Smooth muscle cell (in vitro differentiated cells): ENCODE results near the gene ATP4B. TPM values are rescaled to one million over a fixed set of nuclear protein-coding genes. Genes with fewer than 3 reads are reported as not detected.

Experiments
- DNase-seq: peaks from one replicate; lab custom pipeline; 2025; ENCODE audit not compliant: unreplicated experiment; lab: John Stamatoyannopoulos, UW
- H2AFZ ChIP-seq: fragments of 200-600 bp; sonication (generic); 2 replicates; pipeline ENCODE4 v1.6.0; 2016; ENCODE audit warnings: antibody characterized with exemption, low read depth, mild to moderate bottlenecking
- H3F3A ChIP-seq: fragments of 200-600 bp; sonication (generic); 2 replicates; pipeline ENCODE4 v1.6.0; 2017; ENCODE audit warnings: antibody characterized with exemption, low read depth
- H3K27ac ChIP-seq: fragments of 200-600 bp; sonication (generic); 2 replicates; pipeline ENCODE4 v1.5.1; 2016; ENCODE audit warnings: low read depth, mild to moderate bottlenecking
- H3K27me3 ChIP-seq: fragments of 200-600 bp; sonication (generic); 2 replicates; pipeline ENCODE4 v1.6.1; 2016; ENCODE audit warnings: low read depth, mild to moderate bottlenecking
- H3K36me3 ChIP-seq: fragments of 200-600 bp; sonication (generic); 2 replicates; pipeline ENCODE4 v1.5.1; 2016; ENCODE audit warnings: low read depth
- H3K4me1 ChIP-seq: fragments of 200-600 bp; sonication (generic); 2 replicates; pipeline ENCODE4 v1.5.1; 2016; ENCODE audit warnings: low read depth
- H3K4me2 ChIP-seq: fragments of 200-600 bp; sonication (generic); 2 replicates; pipeline ENCODE4 v1.6.0; 2016; ENCODE audit warnings: mild to moderate bottlenecking
- H3K4me3 ChIP-seq: fragments of 200-600 bp; sonication (generic); 2 replicates; pipeline ENCODE4 v1.5.1; 2016; ENCODE audit warnings: mild to moderate bottlenecking
- H3K79me2 ChIP-seq: fragments of 200-600 bp; sonication (generic); 2 replicates; pipeline ENCODE4 v1.6.0; 2016; ENCODE audit warnings: low read depth, mild to moderate bottlenecking
- H3K9ac ChIP-seq: fragments of 200-600 bp; sonication (generic); 2 replicates; pipeline ENCODE4 v1.6.0; 2016; ENCODE audit warnings: low read depth
- H3K9me3 ChIP-seq: fragments of 200-600 bp; sonication (generic); replicated peaks from 2 replicates; pipeline ENCODE4 v1.5.1; 2016; ENCODE audit warnings: low read depth
- H4K20me1 ChIP-seq: fragments of 200-600 bp; sonication (generic); 2 replicates; pipeline ENCODE4 v1.6.0; 2016; ENCODE audit warnings: low read depth
- CTCF ChIP-seq: fragments of 200-600 bp; sonication (generic); IDR thresholded peaks from 2 replicates; pipeline ENCODE4 v1.5.1; 2017; ENCODE audit warnings: borderline replicate concordance, mild to moderate bottlenecking, antibody characterized with exemption; ENCODE audit not compliant: insufficient read depth, poor library complexity, severe bottlenecking
- WGBS: methylation state at CpG from one replicate; pipeline ENCODE4 v1.1.7; 2016; ENCODE audit warnings: low lambda C conversion rate; 5-methylcytosine and 5-hydroxymethylcytosine counted together
- polyA plus RNA-seq: library from polyadenylated mRNA; unstranded; fragments of >200 nt; fragmentation: Nextera tagmentation; extraction: Ambion mirVana; gene quantifications from 2 replicates; pipeline ENCODE4 v1.2.1, GENCODE V29; 2016
- total RNA-seq: library from RNA; depleted of rRNA; stranded (reverse); fragments of >200 nt; gene quantifications from 2 replicates; pipeline ENCODE4 v1.2.3, GENCODE V29; 2014

Gene ATP4B
- total and polyA plus RNA-seq, 2 experiments from 2014 or later = not detected

- no peak for TF ChIP-seq CTCF
- Histone ChIP-seq H3K9ac (no peak overlapping the region), H3K4me1 (no peaks in the 10 kb centered on the region), H3K27me3 (no peaks in the 10 kb centered on the region), H3K9me3 (no peaks in the 10 kb centered on the region), H2AFZ (no peak overlapping the region), H3K4me2 (no peak overlapping the region), H3K4me3 (no peak overlapping the region), H3K36me3 (no peaks in the 10 kb centered on the region), H3K27ac (no peak overlapping the region), H3K79me2 (no peaks in the 10 kb centered on the region), H3F3A (no peaks in the 10 kb centered on the region), H4K20me1 (no peaks in the 10 kb centered on the region)
- WGBS = 91% methylated on average over 15 of the region's 15 CpGs
- no peak for DNase-seq
Measured at GRCh38 chr13:113655346-113656002, 2.5 kb downstream of the ATP4B start.

DNA sequence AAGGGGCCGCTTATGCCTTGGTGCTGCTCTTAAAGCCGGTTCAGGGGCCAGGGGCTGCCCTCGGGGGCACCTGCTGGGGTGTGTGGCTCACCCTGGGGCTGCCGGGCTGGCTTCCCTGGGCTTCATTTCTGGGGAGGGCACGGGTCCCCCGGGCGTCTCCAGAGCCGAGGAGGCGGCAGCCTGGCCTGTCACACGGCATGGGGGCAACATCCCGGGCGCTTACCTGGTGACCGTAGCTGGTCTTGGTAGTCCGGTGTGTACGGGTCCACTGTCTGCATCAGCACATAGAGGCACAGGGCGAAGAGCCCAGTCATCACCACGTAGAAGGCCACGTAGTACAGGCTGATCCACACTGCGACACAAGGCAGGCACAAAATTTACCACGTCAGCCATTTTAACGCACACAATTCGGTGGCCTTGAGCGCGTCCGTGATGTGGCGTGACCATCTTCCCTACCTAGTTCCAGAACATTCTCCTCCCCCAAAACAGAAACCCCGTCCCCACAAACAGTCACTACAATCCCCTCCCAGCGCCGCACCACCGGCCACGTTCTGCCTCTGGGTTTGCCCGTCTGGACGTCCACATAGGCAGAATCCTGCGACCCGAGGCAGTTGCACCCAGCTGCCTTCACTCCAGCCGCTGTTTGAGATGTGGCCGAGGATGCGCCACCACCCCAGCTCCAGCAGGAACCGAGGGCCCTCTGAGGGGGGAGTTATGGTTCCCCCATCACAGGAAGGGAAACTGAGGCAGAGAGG, 3.2 kb downstream of the ATP4B start:
- 95% methylated on average over 36 of the region's 39 CpGs for WGBS
- no peak overlapping the region for H3K27ac ChIP-seq
- H3K9ac ChIP-seq = no peak overlapping the region
- no peak overlapping the region for H3K4me2 ChIP-seq
- no peak overlapping the region for H2AFZ ChIP-seq
- H3K79me2 ChIP-seq = no peaks in the 10 kb centered on the region
- H3F3A ChIP-seq = no peaks in the 10 kb centered on the region
- no peak for TF ChIP-seq CTCF
- no peaks in the 10 kb centered on the region for H3K36me3 ChIP-seq
- no peaks in the 10 kb centered on the region for H4K20me1 ChIP-seq
- no peaks in the 10 kb centered on the region for H3K9me3 ChIP-seq
- H3K4me3 ChIP-seq = no peak overlapping the region
- no peaks in the 10 kb centered on the region for H3K4me1 ChIP-seq
- no peak for DNase-seq
- H3K27me3 ChIP-seq = no peaks in the 10 kb centered on the region

- H3K4me3 ChIP-seq = no peak overlapping the region
- H3K9me3 ChIP-seq = no peaks in the 10 kb centered on the region
- DNase-seq = no peak
Measured at GRCh38 chr13:113654175-113654560, 3.8 kb downstream of the ATP4B start.

More at GRCh38 chr13:113654175-113654560, 3.8 kb downstream of the ATP4B start:
- H3K4me1 ChIP-seq = no peaks in the 10 kb centered on the region
- H3K79me2 ChIP-seq = no peaks in the 10 kb centered on the region
- no peaks in the 10 kb centered on the region for H3K27me3 ChIP-seq
- no peak overlapping the region for H3K27ac ChIP-seq
- no peak overlapping the region for H3K4me2 ChIP-seq
- H4K20me1 ChIP-seq = no peaks in the 10 kb centered on the region
- TF ChIP-seq CTCF = no peak
- no peak overlapping the region for H2AFZ ChIP-seq
- H3F3A ChIP-seq = no peaks in the 10 kb centered on the region
- no peaks in the 10 kb centered on the region for H3K36me3 ChIP-seq
- no peak overlapping the region for H3K9ac ChIP-seq
- WGBS = 85% methylated on average over 9 of the region's 9 CpGs
